ENCODE measurements around the gene KCNQ5.
"Not testable (repeated sequence)": the region's sequence is repeated elsewhere in the genome, so short reads cannot be mapped to it uniquely, and the experiment has no call there.

The KCNQ5 gene

DNA sequence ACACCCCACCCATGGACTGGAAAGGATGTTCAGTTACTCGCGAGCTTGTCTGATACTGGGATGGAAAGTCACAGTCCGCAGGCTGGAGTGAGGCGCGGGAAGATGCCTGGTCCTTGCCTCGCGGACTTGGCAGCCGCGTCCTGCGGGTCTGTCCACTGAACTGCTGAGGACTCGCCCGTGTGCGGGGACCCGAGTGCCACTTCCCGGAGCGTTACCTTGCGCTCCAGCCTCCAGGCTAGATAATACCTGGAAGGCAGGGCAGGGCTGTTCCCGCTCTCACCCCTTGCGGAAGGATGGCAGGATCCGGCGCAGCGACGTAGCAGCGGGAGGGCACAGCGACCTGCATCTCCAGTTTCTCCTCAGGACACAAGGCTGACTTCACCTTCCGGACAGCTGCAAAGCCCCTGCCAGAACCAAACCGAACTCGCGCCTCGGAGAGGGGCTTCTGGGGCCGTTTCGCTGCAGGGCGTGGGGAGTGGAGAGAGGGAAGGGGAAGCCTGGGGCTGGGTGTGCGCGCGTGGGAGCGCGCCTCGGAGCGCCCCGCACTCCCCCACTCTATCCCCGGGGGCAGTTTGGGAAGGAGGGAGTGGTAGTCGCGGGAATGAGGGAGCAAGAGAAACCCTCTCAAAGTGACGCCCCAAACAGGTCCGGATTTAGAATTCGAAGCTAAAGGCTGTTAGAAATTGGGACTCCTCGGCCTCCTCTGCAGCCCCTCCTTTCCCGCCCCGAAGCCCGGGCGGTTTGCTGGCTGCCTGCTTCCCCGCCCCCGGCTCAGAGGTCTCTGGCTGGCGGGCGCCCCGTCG is at the start of gene KCNQ5:
Gene KCNQ5, plus strand, starts transcription at position 774 of the 803 bp plus-strand sequence.
- DNase-seq: peak; percentile 14

DNA sequence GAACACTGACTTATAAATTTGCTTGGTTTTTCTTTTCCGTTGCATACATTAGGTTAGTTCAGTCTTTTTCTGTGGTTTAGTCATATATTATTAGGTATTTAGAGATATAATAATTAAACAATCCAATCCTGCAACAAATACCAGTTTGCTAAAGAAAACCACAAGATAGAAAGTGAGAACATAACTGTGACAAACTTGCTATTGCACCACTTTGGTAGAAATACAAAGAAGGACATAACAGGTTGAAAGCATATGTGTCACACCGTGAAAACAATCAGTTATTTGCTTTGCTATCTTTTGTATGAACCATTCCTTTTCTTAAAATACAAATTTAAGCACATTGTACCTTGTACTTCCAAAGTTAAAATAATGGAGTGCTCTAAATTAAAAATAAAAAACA is 42.0 kb upstream of the KCNQ5 start:
- DNase-seq: no peak

DNA sequence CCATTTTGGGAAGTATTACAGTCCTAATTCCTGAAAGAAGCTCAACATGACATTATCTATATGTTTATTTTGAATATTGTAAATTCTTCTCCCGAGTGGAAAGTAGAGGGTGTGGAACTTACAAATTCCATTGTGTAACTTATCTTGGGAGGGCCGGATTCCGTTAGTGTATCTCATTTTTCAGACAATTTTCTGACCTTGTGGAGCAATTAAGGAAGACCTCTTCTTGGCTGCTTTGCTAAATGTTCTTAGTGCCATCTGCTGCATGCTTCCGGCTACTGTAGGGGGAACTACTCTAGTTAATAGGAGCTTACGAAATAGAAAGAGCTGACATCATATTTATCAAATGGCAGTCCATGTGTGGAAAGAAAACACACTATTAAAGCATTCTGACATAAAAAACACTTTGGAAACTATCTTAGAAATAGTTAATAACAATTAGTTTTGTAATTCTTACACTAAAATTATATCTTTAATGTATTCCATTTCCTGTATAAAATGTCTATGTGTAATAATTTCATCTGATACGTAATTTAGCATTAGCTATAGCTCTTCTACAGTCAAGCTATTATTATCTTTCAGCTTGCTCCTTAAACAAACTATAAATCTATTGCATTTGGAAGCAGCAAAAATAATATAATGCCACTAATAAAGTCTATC is 41.5 kb upstream of the KCNQ5 start:
- peak; percentile 47 for DNase-seq

DNA sequence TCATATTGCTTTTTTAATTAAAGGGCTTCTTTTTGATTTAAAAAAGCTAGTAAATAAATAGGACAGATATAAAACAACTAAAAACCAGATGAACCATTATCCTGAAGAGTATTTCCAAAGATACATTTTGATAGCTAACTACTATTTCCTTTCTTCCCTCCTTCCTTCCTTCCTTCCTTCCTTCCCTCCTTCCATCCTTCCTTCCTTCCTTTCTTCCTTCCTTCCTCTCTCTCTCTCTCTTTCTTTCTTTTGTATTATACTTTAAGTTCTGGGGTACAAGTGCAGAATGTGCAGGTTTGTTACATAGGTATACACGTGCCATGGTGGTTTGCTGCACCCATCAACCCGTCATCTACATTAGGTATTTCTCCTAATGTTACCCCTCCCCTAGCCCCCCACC is 40.9 kb upstream of the KCNQ5 start:
- not testable (repeated sequence) for DNase-seq

DNA sequence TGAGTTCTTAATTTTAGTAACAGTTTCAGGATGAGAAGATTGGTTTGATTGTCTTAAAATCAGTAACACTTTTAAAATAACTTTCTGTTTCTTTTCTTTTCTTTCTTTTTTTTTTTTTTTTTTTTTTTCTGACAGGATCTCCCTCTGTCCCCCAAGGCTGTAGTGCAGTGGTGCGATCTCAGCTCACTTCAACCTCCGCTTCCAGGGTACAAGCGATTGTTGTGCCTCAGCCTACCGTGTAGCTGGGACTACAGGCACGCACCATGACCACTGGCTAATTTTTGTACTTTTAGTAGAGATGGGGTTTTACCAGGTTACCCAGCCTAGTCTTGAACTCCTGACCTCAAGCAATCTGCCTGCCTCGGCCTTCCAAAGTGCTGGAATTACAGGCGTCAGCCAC is 33.7 kb upstream of the KCNQ5 start:
- DNase-seq: no peak

DNA sequence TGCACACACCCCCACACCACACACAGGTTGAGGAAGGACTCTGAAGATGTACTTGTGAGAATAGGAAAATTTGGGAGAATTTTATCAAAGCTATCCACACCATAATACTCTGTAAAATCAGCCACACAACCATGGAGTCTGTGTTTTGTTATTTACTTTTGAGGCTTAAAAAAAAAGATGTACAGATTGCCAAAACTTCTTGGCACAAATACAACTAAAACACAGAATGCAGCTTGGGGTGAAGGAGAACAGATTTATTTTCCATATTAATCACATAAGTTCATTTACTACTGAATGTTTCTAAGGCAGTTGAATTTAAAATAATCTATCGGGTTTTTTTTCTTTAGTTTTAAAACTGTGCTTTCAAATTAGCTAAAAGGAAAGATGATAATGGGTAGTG is 32.8 kb upstream of the KCNQ5 start:
- DNase-seq: no peak

DNA sequence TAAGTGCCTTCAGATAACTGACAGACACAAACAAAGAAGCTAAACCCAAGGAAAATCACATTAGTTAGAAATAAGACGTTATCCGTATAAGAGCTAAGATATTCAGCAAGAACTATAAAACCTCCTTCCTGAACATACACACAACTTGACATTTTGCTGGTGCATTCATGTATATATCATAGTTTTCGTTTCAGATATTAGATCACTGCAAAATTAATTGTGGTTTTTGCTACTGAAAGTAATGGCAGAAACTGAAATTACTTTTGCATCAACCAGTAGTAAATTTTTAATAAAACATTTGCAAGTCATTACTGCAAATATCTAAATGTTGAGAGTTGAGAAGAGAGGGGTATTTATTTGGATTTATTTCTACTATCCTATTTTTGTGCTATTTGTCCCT is 26.1 kb upstream of the KCNQ5 start:
- DNase-seq: no peak

DNA sequence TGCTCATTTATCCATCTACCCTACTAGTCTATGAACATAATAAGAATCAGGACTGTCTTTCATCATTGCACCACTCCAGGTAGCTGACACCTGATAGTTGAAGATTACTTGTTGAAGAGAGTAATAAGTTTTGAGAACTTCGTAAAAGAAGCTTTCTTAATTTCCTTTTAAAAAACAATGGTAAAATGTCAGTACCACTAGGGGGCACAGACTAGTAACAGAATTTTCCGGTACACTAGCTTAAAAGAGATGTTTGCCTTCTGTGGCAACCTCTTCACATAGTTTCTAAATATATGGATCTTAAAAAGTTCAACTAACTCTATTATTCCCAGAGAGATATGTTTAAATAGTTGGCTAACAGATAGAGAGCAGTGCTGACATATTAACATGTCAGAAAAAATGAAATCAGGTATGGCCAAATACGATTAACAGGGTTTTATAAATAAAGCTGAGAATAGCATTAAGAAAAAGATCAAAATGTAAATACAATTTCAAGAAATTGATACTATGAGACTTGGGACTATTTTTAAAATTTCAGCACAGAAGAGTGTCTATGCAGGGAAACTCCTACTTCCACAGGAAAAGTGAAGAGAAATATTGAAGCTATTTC is 5.4 kb upstream of the KCNQ5 start:
- DNase-seq: peak; percentile 31

DNA sequence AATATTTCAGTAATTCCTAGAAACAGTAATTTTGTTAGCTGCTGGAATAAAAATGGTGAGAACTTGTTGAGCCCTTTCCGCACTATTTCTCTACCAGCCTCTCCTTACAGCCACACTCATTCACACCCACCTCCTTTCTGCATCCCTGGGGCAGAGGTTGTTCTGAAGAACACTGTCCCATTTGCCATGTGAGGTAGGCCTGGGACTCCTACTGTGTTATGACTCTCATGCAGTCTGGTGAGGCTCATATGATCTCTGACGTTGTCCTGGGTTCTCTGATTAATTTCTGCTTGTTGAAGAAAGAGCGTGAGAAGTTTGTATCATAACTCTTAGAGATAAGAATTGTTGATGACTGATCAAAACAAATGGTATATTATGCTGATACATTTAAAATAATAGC is 4.1 kb upstream of the KCNQ5 start:
- DNase-seq: no peak

DNA sequence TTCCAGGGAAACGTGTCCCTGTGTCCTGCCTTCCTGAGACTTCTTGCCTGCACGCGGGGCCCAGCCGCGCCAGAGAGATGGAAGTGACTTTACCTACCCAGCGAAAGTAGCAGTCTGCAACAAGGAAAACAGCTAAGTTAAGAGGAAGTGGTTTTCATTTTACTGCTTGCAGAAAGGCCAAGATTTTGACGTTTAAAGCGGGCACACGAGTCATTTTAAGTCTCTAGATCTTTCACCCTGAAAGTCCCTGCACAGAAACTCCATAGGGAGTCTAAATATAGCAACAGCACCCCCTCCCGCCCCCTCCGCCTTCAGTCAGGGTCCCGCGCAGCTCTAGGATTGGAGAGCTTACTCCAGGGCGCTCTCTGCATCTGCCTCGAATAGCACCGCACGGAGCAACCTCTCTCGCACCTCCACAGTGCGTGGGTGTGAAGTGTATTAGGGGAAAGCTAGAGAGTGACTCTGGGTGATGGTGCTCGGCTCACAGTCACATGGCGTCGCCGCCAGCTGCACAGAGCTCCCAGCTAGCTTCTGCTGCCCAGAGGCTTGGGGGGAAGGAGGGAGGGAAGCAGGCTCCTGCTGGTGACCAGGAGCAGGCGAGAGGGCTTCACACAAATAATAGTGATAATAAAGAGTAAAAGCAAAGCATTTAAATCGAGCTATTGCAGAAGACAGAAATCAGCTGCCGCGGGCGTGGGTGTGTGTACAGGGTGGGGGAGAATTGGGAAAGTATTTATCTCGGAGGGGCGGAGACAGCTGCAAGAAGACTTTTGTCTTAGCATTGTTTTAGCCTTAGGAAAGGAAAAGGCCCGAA is 1.8 kb upstream of the KCNQ5 start:
- DNase-seq: peak; percentile 24

DNA sequence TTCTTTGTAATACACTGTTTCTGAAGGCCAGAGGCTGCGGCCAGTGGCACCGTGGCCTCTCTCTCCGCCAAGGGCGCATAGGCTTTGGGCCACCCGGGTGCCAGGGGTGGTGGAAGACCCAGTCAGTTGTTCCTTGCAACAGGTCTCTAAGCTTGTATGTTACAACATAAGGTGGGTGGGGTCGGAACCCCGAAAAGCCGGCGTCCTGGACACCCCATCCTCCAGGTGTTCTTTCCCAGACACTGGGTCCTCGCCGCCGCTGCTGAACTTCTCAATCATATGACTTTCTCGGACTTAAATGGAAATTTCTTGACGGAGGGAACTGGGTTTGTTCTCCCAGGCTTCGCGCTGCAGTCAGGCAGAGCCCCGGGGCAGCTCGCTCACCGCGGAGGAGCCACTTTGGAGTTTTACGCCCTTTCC is 983 bp upstream of the KCNQ5 start:
- no peak for DNase-seq

DNA sequence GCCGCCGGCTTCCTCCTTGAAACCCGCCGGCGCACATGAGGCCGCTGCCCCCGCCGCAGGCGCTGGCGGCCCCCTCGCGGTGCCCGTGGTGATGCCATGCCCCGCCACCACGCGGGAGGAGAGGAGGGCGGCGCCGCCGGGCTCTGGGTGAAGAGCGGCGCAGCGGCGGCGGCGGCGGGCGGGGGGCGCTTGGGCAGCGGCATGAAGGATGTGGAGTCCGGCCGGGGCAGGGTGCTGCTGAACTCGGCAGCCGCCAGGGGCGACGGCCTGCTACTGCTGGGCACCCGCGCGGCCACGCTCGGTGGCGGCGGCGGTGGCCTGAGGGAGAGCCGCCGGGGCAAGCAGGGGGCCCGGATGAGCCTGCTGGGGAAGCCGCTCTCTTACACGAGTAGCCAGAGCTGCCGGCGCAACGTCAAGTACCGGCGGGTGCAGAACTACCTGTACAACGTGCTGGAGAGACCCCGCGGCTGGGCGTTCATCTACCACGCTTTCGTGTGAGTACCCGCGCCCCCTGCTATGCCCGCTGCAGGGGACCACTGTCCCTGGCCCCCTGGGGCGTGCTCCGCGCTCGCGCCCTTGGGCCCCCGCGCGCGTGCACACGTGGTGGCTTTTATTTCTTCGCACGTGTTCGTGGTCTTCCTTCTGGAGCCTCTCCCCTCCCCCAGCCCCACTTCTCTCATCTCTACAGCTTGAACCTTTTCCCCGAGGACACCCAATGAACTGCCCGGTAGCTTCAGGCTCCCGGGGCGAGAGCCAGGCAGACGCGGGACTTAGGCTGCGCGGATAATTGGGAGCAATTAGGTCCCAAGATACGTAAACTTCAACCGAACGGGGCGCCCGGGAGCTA is 453 bp downstream of the KCNQ5 start:
- peak; percentile 39 for DNase-seq

DNA sequence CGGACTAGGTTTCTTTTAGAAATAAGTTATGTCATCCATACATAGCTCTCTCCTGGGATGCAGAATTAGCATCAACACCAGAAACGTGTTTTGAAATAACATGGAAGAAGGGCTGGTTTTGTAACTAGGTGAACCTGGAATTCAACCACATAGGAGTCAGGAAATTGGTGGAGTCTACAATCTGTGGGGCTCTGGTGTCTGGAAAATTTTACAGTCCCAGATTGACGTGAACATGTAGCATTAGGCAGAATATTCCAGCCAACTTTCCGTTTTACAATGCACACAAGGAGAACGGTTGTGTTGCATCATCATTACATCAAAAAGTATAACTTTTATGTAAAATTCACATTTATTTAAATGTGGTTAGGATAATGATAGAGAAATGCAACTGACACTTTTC is 1.9 kb downstream of the KCNQ5 start:
- no peak for DNase-seq

DNA sequence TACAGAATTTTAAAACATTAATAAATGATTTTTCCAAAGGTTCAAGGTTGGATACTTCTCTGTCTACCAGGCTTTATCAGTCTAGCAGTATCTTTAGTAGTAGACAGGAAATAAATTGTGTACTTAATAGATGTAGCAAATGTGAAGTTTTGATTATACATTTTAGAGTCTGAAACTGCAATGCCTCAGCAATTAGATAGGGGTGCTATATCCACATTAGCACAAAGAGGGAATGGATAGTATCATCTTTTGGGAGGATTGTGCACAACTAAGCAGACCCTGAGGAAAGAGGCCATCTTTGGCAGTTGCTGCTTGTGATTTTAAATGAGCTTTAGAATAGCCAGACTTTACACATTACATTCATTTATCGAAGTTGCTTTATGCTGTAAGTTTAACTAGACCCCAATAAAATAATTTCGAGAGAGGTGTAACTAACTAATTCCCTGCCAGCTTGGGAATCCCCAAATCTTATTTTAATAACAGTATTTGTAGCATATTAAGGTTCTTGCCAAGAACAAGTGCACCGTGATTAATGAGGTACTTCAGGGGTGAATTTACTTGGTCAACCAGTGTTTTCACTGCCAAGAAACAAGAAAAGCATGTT is 2.8 kb downstream of the KCNQ5 start:
- peak; percentile 35 for DNase-seq

DNA sequence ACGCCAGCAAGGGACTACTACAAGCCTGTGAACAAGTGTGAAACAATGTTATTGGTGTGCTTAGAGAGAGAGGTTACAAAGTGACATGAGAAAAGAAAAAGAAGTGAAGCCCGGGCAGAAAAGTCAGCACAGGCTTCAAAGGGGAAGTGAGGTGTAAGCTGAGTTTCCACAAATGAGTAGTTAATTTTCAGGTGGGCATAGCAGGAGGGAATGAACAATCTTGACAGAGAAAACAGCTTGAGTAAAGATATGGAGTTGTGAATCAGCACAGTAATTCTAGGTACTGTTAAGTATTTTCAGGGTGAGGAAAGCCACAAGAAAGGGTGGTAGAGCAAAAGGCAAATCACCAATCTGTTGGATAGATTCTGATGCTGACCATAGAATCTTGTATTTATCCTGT is 4.3 kb downstream of the KCNQ5 start:
- DNase-seq: no peak

DNA sequence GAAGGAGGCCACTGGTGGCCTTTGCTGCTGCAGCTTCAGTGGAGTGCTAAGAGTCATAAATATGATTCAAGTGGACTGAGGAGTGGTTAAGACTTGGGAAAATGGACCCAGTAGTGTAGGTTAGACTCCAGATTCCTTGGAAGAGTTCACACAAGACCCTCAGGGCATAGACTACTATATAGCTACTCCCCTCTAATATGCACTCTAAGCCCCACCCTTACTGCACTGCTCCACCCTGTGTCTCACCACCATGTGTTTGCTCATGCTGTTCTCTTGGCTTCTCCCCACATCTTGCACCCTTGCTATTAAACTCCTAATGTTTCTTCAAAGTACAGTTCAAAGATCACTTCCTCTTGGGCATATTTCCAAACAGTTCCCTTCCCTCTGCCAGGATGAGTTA is 5.7 kb downstream of the KCNQ5 start:
- DNase-seq: no peak

DNA sequence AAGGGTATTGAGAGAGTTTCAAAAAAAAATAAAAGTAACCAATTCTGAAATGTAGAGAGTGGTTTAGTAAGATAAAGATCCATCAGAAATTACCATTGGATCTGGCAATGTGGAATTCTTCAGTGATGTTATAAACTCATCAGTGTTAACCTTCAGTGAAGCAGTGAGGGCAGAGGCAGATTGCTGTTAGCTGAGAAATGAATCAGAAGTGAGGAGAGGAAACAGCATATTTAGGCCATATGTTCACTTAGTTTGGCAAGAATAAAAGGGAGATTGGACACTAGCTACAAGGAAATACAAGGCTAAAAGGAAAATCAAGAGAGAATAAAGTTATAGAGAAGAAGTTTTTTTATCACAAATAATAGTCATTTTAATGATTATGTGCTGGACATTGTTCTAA is 9.6 kb downstream of the KCNQ5 start:
- DNase-seq: no peak

DNA sequence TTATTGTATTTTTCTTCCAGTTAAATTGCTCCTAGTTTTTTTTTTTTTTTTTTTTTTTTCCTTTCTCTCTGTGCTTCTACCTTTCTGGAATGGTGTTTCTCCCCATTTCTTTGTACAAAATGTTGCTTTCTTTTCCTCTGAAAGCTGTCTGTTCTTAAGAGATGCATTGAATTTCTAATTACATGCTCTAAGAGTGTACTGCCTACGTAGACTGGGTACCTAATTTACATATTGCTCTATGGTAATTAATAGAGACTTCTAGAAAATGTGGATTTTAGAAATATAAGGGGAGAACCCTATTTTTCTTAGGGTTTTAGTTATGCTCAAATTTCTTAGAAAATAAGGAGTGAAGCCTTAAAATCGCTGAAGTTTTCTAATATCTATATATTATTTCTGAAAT is 13.8 kb downstream of the KCNQ5 start:
- no peak for DNase-seq

DNA sequence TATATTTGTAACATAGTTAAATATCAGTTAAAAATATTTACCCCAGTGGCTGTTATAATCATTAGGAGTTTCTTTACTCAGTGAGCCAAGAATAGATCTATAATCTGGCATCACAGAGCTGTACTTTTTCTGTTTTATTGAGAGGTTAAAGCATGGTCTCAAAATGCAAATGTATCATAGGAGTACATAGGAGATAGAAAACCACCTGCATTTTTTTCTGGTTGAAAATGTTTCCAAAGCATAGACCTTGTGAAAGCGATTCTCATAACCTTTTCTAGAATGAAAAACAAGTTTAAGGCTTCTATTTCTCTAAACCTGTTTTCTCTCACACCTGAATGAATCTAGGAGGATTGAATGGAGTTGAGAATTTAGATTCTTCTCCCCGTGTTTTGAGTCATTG is 14.4 kb downstream of the KCNQ5 start:
- DNase-seq: no peak

DNA sequence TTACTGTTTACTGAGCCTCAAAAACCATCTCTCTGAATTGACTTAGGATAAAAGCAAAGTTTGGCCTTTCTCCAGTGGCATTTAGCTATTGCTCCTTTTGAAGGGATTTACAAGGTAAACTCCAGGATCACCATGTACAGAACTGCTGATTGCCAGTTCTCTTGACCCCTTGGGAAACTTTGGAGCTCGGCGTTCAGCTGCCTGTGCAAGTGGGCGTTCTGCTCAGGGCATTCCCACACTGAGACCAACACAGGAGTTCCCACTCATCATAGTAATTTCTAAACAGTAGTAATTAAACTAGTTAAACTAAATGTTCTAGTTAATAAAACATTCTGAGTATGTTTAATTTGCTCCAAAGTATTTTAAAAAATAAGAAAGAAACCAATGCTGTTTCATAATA is 14.9 kb downstream of the KCNQ5 start:
- DNase-seq: no peak

DNA sequence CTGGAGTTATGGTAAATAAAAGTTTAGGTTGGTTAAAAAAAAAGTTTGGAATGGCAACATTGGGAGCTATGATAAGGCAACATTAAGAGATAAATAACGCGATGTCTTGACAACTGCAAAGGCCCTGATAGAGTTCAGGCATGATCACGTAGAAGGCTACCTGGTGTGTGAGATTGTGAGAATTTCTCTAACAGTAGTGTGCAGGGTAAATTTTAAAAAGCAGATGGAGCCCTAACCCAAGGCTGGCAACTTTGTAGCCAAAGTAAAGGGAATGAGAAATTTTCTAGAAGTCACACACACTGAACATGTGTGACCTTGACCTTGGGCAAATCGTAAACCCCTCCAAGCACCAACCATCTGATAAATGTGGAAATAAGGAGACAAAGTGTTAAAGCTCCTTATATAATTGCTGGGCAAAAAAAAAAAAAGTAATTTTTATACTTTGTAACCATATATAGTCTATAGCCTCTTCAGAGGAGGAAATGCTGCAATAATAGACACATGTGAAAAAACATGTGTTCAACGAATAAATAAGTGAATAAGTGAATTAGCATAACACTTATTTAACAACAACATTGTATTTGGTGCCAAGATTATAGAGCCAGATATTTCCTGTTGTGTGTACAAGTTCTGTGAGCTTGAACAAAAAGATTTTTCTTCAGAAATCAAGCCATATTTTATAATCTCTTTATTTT is 18.2 kb downstream of the KCNQ5 start:
- DNase-seq: no peak

DNA sequence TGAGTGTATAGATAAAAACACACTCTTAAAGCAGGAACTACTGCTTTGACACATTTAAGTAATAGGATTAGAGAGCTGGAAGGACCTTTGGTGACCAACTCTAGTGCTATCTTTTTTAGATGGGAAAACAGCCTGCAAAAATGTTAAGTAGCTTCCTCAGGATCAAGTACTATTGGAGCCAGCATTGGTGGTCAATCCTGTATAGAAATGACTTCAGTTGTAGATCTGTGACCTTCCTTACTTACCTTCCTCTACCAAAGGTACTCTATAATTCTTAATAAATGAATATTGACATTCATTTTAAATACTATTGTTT is 18.7 kb downstream of the KCNQ5 start:
- no peak for DNase-seq
